ENCODE data around the gene ZNF41.
"Not testable (repeated sequence)": the region's sequence is repeated elsewhere in the genome, so short reads cannot be mapped to it uniquely, and the experiment has no call there.

ZNF41 gene

DNA sequence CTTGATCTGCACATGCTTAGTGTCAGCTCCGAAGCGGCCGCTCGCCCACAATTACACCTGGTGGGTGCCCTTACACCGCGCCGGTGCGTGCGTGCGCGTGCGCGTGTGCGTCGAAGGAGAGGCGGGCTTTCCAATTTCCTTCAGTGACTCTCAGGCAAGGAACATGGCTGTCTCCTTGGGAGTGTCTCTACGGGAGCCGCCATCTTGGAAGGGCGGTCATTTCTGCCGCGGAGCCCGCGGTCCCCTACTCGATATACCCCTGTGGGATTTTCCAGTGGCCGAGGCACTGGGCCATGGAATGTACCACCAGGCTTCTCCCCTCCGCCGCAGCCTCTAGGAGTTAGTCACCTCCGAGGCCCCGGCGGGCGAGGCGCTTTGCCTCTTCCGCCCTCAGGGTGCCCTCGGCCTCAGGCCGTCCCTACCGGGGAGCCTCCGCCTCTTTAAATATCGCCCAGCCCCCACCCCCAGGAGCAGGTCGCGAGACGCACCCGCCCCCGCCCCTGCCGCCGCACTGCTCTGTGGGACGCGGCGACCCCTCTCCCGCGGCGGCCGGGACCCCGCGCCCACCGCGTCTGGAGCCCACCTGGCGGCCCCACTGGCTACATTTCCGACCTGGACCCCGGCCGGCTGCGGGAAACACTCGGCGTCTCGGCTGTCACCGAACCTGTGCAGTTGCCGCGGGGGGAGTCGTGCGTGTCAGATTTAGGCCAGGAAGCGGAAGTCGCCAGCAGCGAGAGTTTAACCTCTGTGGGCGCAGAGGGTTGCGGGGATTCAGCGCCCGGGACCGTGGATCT, at the start of gene ZNF41:
Gene ZNF41, minus strand, starts transcription at position 711 of the 794 bp plus-strand sequence. CDS start 15,741 bp downstream, outside the sequence.
- DNase-seq (ENCODE audit: low read depth in 2 of 2) = peak; percentile 53 to 72

GRCh38 chrX:47530049-47530448, 47.0 kb upstream of the ZNF41 start:
- DNase-seq (ENCODE audit: low read depth in 2 of 2) = no peak

DNA sequence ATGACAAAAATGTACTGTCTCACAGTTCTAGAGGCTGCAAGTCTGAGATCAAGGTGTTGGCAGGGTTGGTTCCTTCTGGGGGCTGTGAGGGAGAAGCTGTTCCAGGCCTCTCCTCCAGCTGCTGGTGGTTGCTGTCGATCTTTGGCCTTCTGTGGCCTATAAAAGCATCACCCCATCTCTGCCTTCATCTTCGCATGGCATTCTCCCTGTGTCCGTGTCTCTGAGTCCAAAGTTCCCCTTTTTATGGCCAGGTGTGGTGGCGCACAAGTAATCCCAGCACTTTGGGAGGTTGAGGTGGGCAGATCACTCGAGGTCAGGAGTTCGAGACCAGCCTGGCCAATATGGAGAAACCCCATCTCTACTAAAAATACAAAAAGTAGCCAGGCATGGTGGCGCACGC, 46.5 kb upstream of the ZNF41 start:
- DNase-seq (ENCODE audit: low read depth in 2 of 2) = no peak

DNA sequence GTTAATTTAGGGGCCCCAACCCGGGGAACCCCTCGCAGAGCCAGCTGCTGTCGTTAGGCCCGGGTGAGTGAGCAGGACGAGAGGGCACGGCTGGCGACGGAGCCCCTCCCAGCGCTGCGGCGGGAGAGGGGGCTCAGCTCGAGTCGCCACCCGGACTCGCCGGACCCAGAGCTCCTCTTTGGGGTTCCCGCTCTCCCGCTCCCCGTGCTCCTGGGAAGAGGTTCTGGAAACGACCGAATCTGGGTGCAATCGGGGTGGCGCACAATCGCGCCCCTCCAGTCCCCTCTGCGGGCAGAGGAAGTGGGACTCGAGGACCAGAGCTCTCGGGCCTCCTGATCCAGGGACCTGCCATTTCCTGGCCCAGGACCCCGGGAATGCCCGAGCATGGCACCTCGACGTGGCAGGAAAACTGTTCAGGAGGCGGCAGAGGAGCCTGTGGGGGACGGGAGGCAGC, 40.7 kb upstream of the ZNF41 start:
- DNase-seq (ENCODE audit: low read depth in 2 of 2) = no peak

- DNase-seq (ENCODE audit: low read depth in 2 of 2) = peak; percentile 66 to 67
Observed at GRCh38 chrX:47523297-47523696, 40.3 kb upstream of the ZNF41 start.

- DNase-seq (ENCODE audit: low read depth in 2 of 2) = no peak
Observed at GRCh38 chrX:47518144-47518543, 35.1 kb upstream of the ZNF41 start.

DNA sequence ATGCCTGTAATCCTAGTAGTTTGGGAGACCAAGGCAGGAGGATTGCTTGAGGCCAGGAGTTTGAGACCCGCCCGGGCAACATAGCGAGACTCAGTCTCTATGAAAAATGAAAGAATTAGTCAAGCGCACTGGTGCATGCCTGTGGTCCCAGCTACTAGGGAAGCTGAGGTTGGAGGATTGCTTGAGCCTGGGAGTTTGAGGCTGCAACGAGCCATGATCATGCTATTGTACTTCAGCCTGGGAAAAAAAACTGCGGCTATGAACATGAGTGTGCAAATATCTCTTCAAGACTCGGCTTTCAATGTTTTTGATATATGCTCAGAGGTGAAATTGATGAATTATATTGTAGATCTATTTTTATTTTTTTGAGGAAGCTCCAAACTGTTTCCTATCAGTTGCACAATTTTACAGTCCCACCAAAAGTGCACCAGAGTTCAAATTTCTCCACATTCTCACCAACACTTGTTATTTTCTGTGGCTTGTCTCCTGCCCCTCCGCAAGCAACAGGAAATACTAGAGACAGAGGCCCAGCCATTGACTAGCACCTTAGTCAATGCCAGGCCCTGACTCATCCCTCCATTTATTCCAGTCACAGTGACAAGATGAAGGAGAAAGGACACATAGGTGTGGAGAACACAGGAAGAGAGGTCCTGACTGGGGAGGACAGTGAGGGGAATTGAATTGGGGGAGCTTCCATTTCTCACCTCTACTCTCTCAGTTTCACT, 33.1 kb upstream of the ZNF41 start:
- DNase-seq (ENCODE audit: low read depth in 2 of 2) = no peak

DNA sequence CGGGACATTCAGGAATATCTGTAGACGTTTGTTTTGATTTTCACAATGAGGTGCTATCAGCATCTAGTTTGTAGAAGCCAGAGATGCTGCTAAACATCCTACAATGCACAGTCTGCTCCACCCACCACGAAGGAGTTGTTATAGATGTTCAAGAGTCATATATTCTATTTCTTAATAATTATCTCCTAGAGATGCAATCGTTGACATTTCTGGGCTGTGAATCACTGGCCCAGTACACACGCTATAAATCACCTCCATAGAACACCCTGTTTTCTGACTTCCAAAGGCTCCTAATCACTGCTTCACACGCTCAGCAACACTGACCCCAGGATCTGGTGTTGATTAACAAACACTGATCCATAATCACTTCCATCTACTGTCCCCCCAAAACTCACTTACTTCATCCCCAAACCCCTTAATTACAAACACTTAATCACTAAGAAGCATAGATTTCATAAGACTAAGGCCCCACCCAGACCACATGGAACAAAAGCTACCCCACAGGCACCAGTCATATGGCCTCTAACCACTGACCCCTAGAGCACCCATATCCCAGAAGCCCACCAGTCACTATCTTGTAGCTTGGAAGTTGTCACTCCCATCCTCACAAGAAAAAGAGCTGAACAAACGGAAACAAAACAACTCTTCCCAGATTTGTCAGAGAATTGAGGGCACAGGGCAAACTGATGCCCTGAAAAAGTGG, 31.7 kb upstream of the ZNF41 start:
- no peak for DNase-seq (ENCODE audit: low read depth in 2 of 2)

DNA sequence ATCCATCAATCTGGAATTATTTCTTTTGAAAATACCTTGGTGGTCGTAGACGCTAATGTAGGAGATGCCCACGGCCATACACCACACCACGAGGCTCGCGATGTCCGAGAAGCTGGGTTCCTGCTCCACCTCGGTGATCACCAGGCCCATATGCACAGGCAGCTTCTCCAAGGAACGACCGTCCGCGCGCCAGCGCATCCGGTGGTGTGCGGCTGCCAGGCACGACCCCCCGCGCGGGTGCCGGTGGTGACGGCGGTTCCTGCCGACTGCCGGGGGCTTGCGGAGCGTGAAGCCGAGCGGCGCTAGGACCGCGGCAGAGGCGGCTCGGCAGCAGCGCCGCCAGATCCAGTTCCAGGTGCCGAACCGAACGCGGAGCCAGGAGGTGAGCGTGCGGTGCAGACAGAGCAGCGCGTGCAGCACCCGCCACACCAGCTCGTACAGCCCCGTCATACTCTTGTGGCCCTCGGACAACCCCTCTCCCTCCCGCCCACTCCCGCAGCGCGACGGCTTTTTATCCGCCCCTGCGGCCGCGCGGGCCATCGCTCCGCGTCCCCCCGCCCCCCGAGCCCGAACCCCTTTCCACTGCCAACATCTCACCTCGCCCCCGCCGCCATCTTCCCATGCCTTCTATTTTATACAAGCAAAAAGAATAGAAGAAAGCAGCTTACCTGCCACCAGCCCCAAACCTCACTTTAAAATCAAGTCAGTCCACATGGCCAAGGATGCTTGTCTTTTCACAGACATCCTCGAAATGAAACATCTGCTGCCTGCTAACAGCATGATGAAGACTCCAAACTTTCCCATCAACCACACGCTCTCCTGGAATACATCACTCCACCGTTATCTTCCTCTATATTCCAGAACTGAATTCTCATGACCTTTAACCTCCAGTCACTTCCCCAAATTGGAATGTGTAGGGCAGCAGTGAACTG, 30.3 kb upstream of the ZNF41 start:
- not testable (repeated sequence) for DNase-seq (ENCODE audit: low read depth in 2 of 2)

GRCh38 chrX:47512383-47512782, 29.4 kb upstream of the ZNF41 start:
- DNase-seq (ENCODE audit: low read depth in 2 of 2) = not testable (repeated sequence)

DNA sequence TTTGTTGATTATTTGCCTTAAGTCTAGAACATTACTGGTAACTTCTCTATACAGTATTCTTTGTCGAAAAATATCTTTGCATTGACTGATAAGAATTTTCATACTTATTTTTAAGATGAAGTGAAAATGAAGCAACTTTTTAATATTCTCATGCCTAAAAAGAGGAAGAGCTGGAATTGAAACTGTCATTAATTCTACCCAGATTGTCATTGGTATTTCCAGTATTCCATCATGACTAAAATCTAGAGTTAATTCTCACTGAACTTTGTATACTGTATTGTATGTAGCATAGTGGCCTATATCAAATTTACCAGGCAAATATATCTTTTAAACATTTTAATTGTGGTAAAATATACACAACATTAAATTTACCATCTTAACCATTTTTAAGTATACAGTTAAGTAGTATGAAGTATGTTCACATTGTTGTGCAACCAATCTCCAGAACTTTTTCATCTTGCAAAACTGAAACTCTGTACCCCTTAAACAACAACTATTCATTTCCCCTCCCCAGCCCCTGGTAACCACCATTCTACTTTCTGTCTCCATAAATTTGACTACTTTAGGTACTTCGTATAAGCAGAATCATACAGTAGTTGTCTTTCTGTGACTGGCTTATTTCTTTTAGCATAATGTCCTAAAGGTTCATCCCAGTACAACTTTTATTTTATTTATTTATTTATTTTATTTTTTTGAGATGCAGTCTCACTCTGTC, 24.3 kb upstream of the ZNF41 start:
- DNase-seq (ENCODE audit: low read depth in 2 of 2) = no peak

DNA sequence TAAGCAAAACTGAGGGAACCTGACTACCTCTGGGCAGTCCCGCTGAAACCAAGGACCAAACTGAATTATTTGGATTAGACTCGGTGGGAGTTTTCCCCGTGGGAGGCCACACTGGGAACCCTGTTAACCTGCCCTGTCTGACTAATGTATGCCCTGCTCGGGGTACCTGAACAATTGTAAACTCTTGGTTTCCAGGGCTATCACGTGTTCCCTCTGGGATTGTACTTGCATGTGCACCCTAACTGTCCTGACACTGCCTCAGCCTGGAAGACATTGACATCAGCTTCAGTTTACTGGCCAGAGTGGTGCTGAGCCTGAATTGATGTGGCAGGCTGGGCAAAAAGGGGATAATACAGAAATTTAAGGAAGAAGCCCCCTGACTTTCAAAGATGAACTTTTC, 20.1 kb upstream of the ZNF41 start:
- no peak for DNase-seq (ENCODE audit: low read depth in 2 of 2)

GRCh38 chrX:47502316-47503125, 19.5 kb upstream of the ZNF41 start:
- DNase-seq (ENCODE audit: low read depth in 2 of 2) = no peak

DNA sequence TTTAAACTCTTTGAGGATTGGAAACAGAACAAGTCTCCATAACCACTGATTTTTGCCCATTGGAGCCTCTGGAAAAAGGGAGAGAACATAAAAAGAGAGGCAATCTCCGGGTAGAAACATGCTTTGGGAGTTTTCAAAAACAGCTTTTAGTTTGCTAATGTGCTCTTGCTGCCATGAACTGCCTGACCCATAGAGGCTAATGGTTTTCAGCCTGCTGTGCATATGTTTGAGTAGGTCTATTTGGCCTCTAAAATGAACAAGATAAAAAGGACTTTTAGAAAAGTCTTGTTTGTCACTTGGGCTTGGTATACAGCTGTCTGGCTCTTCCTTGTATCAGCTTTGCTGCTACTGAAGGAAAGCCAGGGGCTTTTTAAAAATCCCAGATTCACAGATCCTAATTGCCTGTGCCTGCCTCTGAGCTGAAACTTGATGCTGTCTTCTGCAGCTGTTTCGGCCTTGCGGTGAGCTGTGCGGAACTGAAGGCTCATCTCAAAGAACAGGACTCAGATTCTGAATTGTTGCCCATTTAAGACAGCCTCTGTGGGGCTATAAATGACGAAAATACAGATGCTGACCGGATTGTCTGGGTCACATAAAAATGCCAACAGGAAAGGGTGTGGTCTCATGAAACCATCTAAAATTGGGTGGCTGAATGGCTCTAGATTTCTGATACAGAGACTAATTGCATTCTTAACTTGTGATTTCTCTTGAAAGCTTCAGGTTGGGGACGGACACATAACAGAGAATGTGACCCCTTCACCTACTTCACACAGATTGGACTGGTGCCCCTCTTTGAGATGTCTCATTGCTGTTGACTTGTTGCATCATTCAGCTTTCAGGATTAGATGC, 18.4 kb upstream of the ZNF41 start:
- no peak for DNase-seq (ENCODE audit: low read depth in 2 of 2)

GRCh38 chrX:47500554-47500953, 17.5 kb upstream of the ZNF41 start:
- DNase-seq (ENCODE audit: low read depth in 2 of 2) = no peak

DNA sequence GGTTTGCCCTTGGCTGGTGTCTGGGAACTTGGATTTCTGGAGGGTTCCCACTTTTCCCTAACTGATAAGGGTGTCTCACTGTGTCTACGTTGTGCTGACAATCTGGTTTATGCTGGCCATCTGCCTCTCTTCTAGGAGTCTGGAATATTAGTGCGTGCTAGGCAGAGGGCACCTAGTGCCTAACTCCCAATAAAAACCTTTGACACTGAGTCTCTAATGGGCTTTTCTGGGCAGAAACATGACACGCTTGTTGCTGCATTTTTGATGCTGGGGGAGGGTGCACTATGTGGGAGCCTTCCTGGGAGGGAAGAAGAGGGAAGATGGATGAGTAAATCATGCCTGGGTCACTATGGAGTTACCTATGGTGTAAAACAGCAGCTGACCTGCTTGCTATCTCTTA, 16.3 kb upstream of the ZNF41 start:
- no peak for DNase-seq (ENCODE audit: low read depth in 2 of 2)

- no peak for DNase-seq (ENCODE audit: low read depth in 2 of 2)
Observed at GRCh38 chrX:47498411-47498810, 15.4 kb upstream of the ZNF41 start.

GRCh38 chrX:47497271-47497888, 14.4 kb upstream of the ZNF41 start:
- no peak for DNase-seq (ENCODE audit: low read depth in 2 of 2)
